Measurements from ENCODE around the gene STAT5A.

- no peak for TF ChIP-seq CTCF (IDR thresholded peaks at IDR 0.05)
- TF ChIP-seq POLR2A (IDR thresholded peaks at IDR 0.05), result no peak
Measured at GRCh38 chr17:42281571-42282096, 6.7 kb upstream of the STAT5A start.

Data from uterus (tissue), 2 donors.